Esophagus squamous epithelium (tissue), 4 donors: ENCODE results near the gene FDX1.

ENCODE experiments used
- CTCF ChIP-seq, 6 experiments: fragments of 450-650 bp in 4 of 6; fragments of 200-600 bp in 2 of 6; sonication (generic) in 2 of 6; IDR thresholded peaks; one replicate each; pipeline ENCODE4 v1.5.1; 2016 to 2019; ENCODE audit warnings: antibody characterized with exemption in 6 of 6, mild to moderate bottlenecking in 4 of 6, moderate library complexity in 4 of 6
- POLR2A ChIP-seq, 4 donors: fragments of 450-650 bp; IDR thresholded peaks; one replicate each; pipeline ENCODE4 v1.6.1; 2017; ENCODE audit warnings: antibody characterized with exemption in 4 of 4, mild to moderate bottlenecking in 4 of 4, moderate library complexity in 3 of 4

- TF ChIP-seq POLR2A (IDR thresholded peaks at IDR 0.05) (no peak), CTCF (IDR thresholded peaks at IDR 0.05) (no peak)
These were observed 24.9 kb downstream of the FDX1 start for GRCh38 chr11:110454609-110455008.
